RWPE2 (cell line): Measurements from ENCODE around the gene SYTL3.

Experiments
- ATAC-seq: fragments of 200-7000 bp; cut with Tn5 transposase; 3 replicates; pipeline ENCODE4 v1.9.1; 2021; ENCODE audit warnings: low read depth
- DNase-seq: peaks from one replicate; pipeline ENCODE4 v3.0.0-alpha.2; 2020; ENCODE audit warnings: low spot score
- H3K27ac ChIP-seq: fragments of 450-650 bp; 2 replicates; pipeline ENCODE4 v1.5.1; 2017; ENCODE audit warnings: mild to moderate bottlenecking; ENCODE audit not compliant: poor library complexity, severe bottlenecking
- H3K27me3 ChIP-seq: fragments of 250-450 bp; sonication (Bioruptor Pico); 2 replicates; pipeline ENCODE4 v1.5.1; 2021; ENCODE audit warnings: mild to moderate bottlenecking, moderate library complexity; ENCODE audit not compliant: insufficient read depth, poor library complexity, severe bottlenecking
- H3K36me3 ChIP-seq: fragments of 250-450 bp; sonication (Bioruptor Pico); 2 replicates; pipeline ENCODE4 v1.5.1; 2020; ENCODE audit warnings: low read depth, mild to moderate bottlenecking, moderate library complexity
- H3K4me1 ChIP-seq: fragments of 250-450 bp; sonication (Bioruptor Pico); 2 replicates; pipeline ENCODE4 v1.5.1; 2021; ENCODE audit warnings: mild to moderate bottlenecking, moderate library complexity; ENCODE audit not compliant: insufficient read depth, poor library complexity, severe bottlenecking
- H3K4me3 ChIP-seq: fragments of 250-450 bp; sonication (Bioruptor Pico); 2 replicates; pipeline ENCODE4 v1.5.1; 2021; ENCODE audit warnings: mild to moderate bottlenecking, moderate library complexity; ENCODE audit not compliant: severe bottlenecking
- H3K9me3 ChIP-seq: fragments of 250-450 bp; sonication (Bioruptor Pico); 2 replicates; pipeline ENCODE4 v1.5.1; 2021; ENCODE audit warnings: mild to moderate bottlenecking, moderate library complexity; ENCODE audit not compliant: severe bottlenecking
- TF ChIP-seq, protein P1 (sequence below): fragments of 450-650 bp; IDR thresholded peaks from one replicate; pipeline ENCODE4 v1.5.1; 2017; ENCODE audit warnings: mild to moderate bottlenecking, moderate library complexity; ENCODE audit not compliant: poor library complexity, severe bottlenecking

SYTL3 gene

DNA sequence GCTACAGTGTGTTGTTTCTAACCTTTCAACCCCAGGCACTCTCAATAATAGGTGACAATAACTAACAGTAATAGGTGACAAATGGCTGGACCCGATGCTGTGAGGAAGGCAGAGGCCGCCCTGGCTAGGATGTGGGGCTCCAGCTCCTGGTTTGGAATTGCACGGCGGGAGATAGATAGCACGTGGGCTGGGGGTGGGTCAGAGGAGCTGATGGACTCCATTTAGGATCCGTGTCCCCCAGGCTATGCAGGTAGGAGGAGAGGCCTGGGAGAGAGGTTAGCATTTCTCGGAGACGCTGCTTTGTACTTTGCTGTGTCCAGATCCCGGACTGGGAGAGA lies 107.9 kb downstream of the SYTL3 start:
- ATAC-seq (no peak), DNase-seq (no peak)
- TF ChIP-seq, protein P1, sequence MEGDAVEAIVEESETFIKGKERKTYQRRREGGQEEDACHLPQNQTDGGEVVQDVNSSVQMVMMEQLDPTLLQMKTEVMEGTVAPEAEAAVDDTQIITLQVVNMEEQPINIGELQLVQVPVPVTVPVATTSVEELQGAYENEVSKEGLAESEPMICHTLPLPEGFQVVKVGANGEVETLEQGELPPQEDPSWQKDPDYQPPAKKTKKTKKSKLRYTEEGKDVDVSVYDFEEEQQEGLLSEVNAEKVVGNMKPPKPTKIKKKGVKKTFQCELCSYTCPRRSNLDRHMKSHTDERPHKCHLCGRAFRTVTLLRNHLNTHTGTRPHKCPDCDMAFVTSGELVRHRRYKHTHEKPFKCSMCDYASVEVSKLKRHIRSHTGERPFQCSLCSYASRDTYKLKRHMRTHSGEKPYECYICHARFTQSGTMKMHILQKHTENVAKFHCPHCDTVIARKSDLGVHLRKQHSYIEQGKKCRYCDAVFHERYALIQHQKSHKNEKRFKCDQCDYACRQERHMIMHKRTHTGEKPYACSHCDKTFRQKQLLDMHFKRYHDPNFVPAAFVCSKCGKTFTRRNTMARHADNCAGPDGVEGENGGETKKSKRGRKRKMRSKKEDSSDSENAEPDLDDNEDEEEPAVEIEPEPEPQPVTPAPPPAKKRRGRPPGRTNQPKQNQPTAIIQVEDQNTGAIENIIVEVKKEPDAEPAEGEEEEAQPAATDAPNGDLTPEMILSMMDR = no peak
- Histone ChIP-seq H3K27me3 (no peaks in the 10 kb centered on the region), H3K27ac (no peak overlapping the region), H3K9me3 (no peaks in the 10 kb centered on the region), H3K4me3 (no peak overlapping the region), H3K36me3 (no peaks in the 10 kb centered on the region), H3K4me1 (no peaks in the 10 kb centered on the region)

DNA sequence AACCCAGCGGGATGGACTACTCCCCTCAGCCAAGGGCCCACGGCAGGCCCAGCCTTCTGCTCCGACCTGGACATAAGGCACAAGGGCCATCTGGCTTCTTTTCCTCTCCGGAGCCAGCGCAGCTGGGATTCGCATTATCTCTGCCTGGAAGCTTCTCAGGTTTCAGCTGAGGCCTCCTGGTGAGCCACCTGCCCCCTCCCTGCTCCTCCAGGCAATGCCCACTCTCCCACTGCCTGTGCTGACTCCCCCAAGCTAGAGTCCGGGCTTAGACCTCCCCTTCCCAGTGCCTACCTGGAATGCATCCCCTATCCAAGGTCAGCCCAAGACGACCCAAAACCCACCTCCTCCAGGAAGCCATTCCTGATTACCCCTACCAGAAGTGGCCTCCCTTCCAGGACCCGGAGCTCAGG lies 108.6 kb downstream of the SYTL3 start:
- Histone ChIP-seq H3K4me1 (no peaks in the 10 kb centered on the region), H3K36me3 (no peaks in the 10 kb centered on the region), H3K27ac (no peak overlapping the region), H3K9me3 (no peaks in the 10 kb centered on the region), H3K27me3 (no peaks in the 10 kb centered on the region), H3K4me3 (no peak overlapping the region)
- TF ChIP-seq, protein P1 = no peak
- DNase-seq = no peak
- ATAC-seq = no peak

DNA sequence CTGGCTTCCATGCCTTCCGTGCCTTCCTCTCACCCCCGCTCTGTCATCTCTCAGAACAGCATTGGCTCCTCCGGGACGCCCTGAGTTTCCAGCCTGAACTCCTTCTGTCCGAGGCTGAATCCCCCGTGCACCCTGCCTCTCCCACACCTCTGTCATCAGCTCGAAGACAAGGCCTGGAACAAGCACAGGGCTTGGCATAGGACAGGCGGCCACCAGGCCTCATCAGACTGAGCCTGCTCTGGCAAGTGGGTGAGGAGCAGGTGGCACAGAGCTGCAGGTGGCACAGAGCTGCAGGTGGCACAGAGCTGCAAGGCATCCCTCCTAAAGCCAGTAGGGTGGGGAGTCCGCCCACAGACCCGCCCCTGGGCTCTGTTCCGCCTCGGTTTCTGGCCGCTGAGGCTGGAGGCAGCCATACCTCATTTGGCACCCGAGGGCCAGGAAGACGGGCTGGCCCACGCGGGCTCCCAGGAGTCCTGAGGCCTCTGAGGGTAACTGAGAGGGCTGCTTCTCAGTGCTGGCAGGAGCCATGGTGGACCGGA lies 109.2 kb downstream of the SYTL3 start:
- H3K27me3 ChIP-seq = no peaks in the 10 kb centered on the region
- H3K4me3 ChIP-seq = no peak overlapping the region
- no peaks in the 10 kb centered on the region for H3K4me1 ChIP-seq
- no peak overlapping the region for H3K27ac ChIP-seq
- no peaks in the 10 kb centered on the region for H3K36me3 ChIP-seq
- ATAC-seq (no peak; the same call in 2 of the 3 replicates), DNase-seq (no peak)
- no peaks in the 10 kb centered on the region for H3K9me3 ChIP-seq
- TF ChIP-seq, protein P1 = no peak

DNA sequence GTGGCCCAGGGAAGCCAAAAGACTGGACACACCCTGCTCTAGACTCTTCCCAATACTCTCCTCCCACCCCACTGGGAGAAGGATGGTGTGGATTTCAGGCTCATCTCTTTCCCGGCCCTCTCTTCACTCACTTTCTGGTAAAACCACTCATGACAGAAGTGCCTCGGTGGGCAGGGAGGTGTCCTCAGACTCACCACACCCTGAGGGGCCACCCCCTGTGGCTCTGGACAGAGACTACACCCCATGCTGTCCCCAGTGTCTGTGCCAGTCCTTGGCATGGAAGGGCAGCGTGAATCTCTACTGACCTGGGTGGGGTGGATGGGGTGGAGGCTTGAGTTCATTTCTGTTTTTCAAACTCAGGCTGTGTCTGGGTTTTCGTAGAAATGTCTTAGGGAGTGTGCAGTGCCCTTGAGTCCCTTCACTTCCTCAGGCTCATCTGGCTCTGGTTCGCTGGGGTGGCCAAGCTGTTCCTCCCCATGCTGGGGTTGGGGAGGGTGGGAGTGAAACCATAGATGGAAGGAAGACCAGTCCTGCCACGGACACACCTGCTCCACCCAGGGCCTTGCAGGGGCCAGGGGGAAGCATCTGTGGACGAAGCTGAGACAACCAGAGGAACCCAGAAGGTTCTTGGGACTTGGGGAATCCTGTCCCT lies 110.2 kb downstream of the SYTL3 start:
- ATAC-seq (no peak), DNase-seq (no peak)
- Histone ChIP-seq H3K36me3 (peaks cover 6% of the 10 kb centered on the region; the same call in 1 of the 2 replicates), H3K9me3 (no peaks in the 10 kb centered on the region), H3K4me1 (no peaks in the 10 kb centered on the region), H3K27me3 (no peaks in the 10 kb centered on the region), H3K4me3 (no peak overlapping the region), H3K27ac (no peak overlapping the region)
- TF ChIP-seq, protein P1 = no peak

DNA sequence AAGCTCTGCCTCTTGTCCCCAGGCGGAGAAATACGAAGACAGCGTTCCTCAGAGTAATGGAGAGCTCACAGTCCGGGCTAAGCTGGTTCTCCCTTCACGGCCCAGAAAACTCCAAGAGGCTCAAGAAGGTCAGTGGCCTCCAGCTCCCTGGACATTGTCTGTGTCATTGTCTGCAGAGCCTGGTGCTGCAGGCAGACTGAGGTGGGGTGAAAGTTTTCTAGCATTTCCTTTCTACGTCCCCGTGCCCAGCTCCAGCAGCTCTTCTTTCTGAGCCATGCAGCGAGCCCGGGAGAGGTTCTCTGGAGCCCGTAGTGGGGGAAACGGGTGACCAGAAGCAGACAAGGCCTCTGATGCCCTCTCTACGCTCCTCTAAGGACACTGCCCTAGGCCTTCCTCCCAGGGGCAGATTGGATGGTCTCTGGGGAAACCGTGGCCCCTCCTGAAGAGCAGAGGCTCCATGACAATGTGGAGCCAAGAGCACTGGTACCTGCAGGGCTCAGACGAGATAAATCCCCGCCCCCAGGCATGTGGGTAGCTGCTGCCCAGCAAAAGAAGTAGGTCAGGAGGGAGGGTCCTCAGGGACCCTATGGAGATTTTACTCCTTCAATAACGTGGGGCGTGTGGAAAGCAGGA lies 110.9 kb downstream of the SYTL3 start:
- no peak overlapping the region for H3K27ac ChIP-seq
- no peaks in the 10 kb centered on the region for H3K27me3 ChIP-seq
- no peaks in the 10 kb centered on the region for H3K9me3 ChIP-seq
- no peak overlapping the region for H3K4me3 ChIP-seq
- DNase-seq (no peak), ATAC-seq (no peak)
- TF ChIP-seq, protein P1 = no peak
- H3K36me3 ChIP-seq = peaks cover 12% of the 10 kb centered on the region
- no peaks in the 10 kb centered on the region for H3K4me1 ChIP-seq
